ENCODE data around the gene PFKFB3.

The PFKFB3 gene

GRCh38 chr10:6297522-6297921, 94.8 kb downstream of the PFKFB3 start:
- in situ Hi-C loops (cut with HindIII; ENCODE audit: low sequenced_read_pairs): loop anchor here (5.0 kb wide), 1 partner anchor 105 kb away; no protein-coding TSS in a partner anchor

- in situ Hi-C loops (cut with HindIII; ENCODE audit: low sequenced_read_pairs): loop anchor here (5.0 kb wide), 1 partner anchor 104 kb away; no protein-coding TSS in a partner anchor
These were observed 95.2 kb downstream of the PFKFB3 start for GRCh38 chr10:6297951-6298381.

GRCh38 chr10:6298428-6298827, 95.7 kb downstream of the PFKFB3 start:
- in situ Hi-C loops (cut with HindIII; ENCODE audit: low sequenced_read_pairs): loop anchor here (5.0 kb wide), 1 partner anchor 104 kb away; no protein-coding TSS in a partner anchor

- in situ Hi-C loops (cut with HindIII; ENCODE audit: low sequenced_read_pairs): loop anchor here (5.0 kb wide), 1 partner anchor 103 kb away; no protein-coding TSS in a partner anchor
These were observed 96.5 kb downstream of the PFKFB3 start for GRCh38 chr10:6299234-6299633.

GRCh38 chr10:6299743-6300105, 97.0 kb downstream of the PFKFB3 start:
- in situ Hi-C loops (cut with HindIII; ENCODE audit: low sequenced_read_pairs): loop anchor here (5.0 kb wide), 1 partner anchor 103 kb away; no protein-coding TSS in a partner anchor

- in situ Hi-C loops (cut with HindIII; ENCODE audit: low sequenced_read_pairs): no loop called here
These were observed 97.5 kb downstream of the PFKFB3 start for GRCh38 chr10:6300106-6300783.

- in situ Hi-C loops (cut with HindIII; ENCODE audit: low sequenced_read_pairs): no loop called here
These were observed 98.2 kb downstream of the PFKFB3 start for GRCh38 chr10:6300784-6301460.

GRCh38 chr10:6301488-6302075, 98.8 kb downstream of the PFKFB3 start:
- in situ Hi-C loops (cut with HindIII; ENCODE audit: low sequenced_read_pairs): no loop called here

All from endothelial cell of hepatic sinusoid (primary cell).